ENCODE results near the gene CAVIN1. TPM values are rescaled to one million over a fixed set of nuclear protein-coding genes. Genes with fewer than 3 reads are reported as not detected.

CAVIN1 gene
- total RNA-seq: 85.0 and 210 TPM in 2 replicates

GRCh38 chr17:42422958-42423712, at the start of gene CAVIN1:
Gene CAVIN1 (minus strand): TSS chr17:42423256. CDS start chr17:42423097, 159 bp downstream.

GRCh38 chr17:42458497-42459255, 35.6 kb upstream of the CAVIN1 start, which contains the start of gene ATP6V0A1:
Gene ATP6V0A1 (plus strand): TSS chr17:42458878. CDS start chr17:42460895, 2,017 bp downstream.

GRCh38 chr17:42388381-42389134, 34.5 kb downstream of the CAVIN1 start, which contains the start of gene STAT3:
Gene STAT3 (minus strand): TSS chr17:42388442. CDS start chr17:42348516, 39,926 bp downstream.

Other genes with a start within 250 kb of the CAVIN1 start
- gene KCNH4, start 242.1 kb downstream of the CAVIN1 start, total RNA-seq: 0.21 TPM in 1 of 2 replicates, not detected in the other
- not detected in 2 replicates for gene HCRT, start 237.8 kb downstream of the CAVIN1 start, total RNA-seq
- gene GHDC, start 228.8 kb downstream of the CAVIN1 start, total RNA-seq: 11.3 and 12.8 TPM in 2 replicates
- 15.4 and 17.7 TPM in 2 replicates for gene STAT5B, start 146.9 kb downstream of the CAVIN1 start, total RNA-seq
- gene STAT5A, start 134.8 kb downstream of the CAVIN1 start, total RNA-seq: 1.3 and 17.4 TPM in 2 replicates
- gene STAT3, start 34.8 kb downstream of the CAVIN1 start, total RNA-seq: 63.9 and 76.6 TPM in 2 replicates
- gene ATP6V0A1, start 35.6 kb upstream of the CAVIN1 start, total RNA-seq: 37.4 and 39.9 TPM in 2 replicates
- 18.5 and 18.6 TPM in 2 replicates for gene NAGLU, start 113.0 kb upstream of the CAVIN1 start, total RNA-seq
- 8.5 and 19.5 TPM in 2 replicates for gene HSD17B1, start 129.7 kb upstream of the CAVIN1 start, total RNA-seq
- 13.7 and 14.9 TPM in 2 replicates for gene COASY, start 138.9 kb upstream of the CAVIN1 start, total RNA-seq
- gene MLX, start 143.8 kb upstream of the CAVIN1 start, total RNA-seq: 30.3 and 32.0 TPM in 2 replicates
- gene PSMC3IP, start 154.5 kb upstream of the CAVIN1 start, total RNA-seq: 1.1 and 1.9 TPM in 2 replicates
- gene RETREG3, start 186.1 kb upstream of the CAVIN1 start, total RNA-seq: 73.3 and 85.5 TPM in 2 replicates
- 15.6 and 31.1 TPM in 2 replicates for gene TUBG1, start 186.4 kb upstream of the CAVIN1 start, total RNA-seq
- 4.8 and 7.2 TPM in 2 replicates for gene TUBG2, start 236.0 kb upstream of the CAVIN1 start, total RNA-seq